HCEC 1CT (cell line): ENCODE measurements around the gene HACL1.
A peak's percentile ranks its signal among the peaks of the same experiment; 100 is the strongest.
"Not testable (repeated sequence)": the region's sequence is repeated elsewhere in the genome, so short reads cannot be mapped to it uniquely, and the experiment has no call there.

Experiments used
- DNase-seq: peaks from one replicate; pipeline ENCODE4 v3.0.0-alpha.2; 2017

Gene HACL1

DNA sequence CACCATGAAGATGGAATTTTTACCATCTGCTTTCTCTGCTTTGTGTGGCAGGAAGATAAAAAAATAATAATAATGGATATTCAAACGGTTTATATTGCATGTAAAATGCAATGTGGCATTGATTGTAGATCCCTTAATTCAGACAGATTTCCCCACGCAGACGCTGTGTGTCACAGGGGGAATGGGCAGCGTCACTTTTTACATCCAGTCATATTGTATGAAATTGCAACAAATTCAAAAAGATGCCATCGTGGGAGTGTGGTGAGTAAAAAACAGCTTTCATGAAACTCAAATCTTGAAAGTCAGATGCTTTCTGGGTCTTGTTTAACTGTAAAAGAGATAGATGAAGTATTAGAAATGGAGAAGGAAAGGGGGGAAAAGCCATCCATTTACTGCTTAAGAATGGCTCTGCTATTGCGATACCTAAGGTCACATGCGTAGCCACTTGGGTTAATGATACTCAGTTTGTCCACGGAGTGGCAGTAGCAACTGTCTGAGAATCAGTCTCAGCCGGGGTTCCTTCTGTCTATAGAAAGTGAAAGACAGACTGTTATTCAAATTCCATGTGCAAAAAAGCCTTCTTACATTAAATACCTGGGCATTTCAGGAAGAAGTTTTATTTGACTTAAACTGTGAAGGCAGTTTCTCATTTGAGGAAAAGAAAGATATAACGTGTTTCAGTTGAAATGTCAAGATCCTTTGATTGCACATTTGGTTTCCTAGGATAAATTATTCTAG is 28.7 kb upstream of the HACL1 start:
- peak; percentile 88 for DNase-seq

GRCh38 chr3:15628967-15629366 is 27.6 kb upstream of the HACL1 start:
- DNase-seq, result no peak

- DNase-seq, result no peak
These were observed 22.4 kb upstream of the HACL1 start for GRCh38 chr3:15623535-15624440.

DNA sequence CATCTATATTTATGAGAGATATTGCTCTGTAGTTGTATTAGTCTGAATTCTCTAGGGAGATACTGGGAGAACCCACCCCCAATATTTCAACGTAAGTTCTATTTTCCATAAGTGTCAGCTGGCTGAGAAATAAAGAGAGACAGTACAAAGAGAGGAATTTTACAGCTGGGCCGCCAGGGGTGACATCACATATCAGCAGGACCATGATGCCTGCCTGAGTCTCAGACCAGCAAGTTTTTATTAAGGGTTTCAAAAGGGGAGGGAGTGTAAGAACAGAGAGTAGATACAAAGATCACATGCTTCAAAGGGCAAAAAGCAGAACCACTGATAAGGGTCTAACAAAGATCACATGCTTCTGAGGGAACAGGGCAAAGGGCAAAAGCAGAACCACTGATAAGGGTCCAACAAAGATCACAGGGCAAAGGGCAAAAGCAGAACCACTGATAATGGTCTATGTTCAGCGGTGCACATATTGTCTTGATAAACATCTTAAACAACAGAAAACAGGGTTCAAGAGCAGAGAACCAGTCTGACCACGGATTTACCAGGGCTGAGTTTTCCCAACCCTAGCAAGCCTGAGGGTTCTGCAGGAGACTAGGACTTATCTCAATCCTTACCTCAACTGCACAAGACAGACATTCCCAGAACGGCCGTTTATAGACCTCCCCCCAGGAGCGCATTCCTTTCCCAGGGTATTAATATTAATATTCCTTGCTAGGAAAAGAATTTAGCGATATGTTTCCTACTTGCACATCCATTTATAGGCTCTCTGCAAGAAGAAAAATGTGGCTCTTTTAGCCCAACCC is 18.5 kb upstream of the HACL1 start:
- DNase-seq, result not testable (repeated sequence)

GRCh38 chr3:15616053-15616452 is 14.7 kb upstream of the HACL1 start:
- peak; percentile 59 for DNase-seq

DNA sequence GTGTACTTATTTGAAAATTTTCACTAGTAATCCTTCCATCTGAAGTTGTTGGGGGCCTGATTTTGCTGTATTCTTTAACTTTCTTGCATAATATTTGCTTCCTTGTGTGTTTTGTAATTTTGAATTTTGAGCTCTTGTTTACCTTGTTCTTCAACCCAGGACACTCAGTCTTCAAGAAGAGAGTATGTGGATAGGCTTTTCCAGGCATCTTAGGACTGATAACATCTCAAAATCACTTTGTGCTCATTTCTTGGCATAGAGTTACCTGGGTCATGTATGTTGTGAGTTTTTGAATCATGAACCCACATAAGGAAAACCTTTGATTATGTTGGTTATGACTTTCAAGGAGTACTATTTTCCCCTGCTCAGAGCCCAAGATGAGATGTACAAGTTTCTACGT is 13.6 kb upstream of the HACL1 start:
- DNase-seq, result no peak

GRCh38 chr3:15612001-15612400 is 10.6 kb upstream of the HACL1 start:
- no peak for DNase-seq

GRCh38 chr3:15611018-15611417 is 9.6 kb upstream of the HACL1 start:
- DNase-seq, result no peak

GRCh38 chr3:15610082-15610759 is 8.9 kb upstream of the HACL1 start:
- DNase-seq, result peak; percentile 66

GRCh38 chr3:15606434-15606891 is 5.1 kb upstream of the HACL1 start:
- DNase-seq, result no peak

DNA sequence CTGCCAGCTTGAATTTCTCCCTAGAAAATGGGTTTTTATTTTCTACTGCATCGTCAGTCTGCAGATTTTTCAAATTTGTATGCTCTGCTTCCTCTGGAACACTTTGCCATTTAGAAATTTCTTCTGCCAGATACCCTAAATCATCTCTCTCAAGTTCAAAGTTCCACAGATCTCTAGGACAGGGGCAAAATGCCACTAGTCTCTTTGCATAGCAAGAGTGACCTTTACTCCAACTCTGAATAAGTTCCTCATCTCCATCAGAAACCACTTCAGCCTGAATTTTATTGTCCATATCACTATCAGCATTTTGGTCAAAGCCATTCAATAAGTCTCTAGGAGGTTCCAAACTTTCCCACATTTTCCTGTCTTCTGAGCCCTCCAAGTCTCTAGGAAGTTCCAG is 3.2 kb upstream of the HACL1 start:
- DNase-seq, result not testable (repeated sequence)

GRCh38 chr3:15602816-15603215 is 1.4 kb upstream of the HACL1 start:
- not testable (repeated sequence) for DNase-seq

DNA sequence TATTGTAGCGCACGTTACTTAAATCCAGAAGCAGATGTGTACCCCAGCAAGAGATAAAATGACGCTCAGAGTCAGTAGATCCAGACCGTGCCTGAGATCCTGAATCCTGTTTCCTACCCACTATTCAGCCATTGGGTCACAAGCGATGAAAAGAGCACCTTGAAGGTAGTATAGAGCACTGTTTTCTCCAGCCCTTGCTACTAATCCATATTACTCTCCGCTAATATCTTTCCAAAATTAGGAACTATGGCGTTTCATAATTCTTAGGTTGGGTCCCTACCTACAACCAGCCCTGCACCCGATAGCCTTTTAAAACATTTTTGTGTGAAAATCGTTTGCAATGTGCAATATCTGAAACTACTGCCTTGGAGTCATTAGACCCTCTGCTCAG is 772 bp upstream of the HACL1 start:
- DNase-seq, result no peak

- peak; percentile 3 for DNase-seq
These were observed 347 bp downstream of the HACL1 start for GRCh38 chr3:15601046-15601398.

DNA sequence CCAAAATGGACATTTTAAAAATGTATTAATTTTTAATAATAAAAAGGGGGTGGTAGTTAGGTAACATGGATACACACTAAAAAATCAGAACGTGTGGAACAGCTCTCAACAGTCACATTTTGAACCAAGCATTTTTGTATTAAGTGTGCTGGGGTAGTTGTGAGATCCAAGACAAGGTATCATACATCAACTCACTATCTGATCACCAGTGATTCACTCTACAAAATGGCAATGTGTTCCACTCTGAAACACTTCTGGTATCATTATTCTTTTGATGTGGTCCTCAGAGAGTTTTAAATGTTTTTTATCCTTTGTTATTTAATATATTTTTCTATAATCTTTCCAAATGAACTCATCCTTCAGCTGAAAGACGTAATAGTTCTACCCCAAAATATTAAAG is 5.4 kb downstream of the HACL1 start:
- no peak for DNase-seq

DNA sequence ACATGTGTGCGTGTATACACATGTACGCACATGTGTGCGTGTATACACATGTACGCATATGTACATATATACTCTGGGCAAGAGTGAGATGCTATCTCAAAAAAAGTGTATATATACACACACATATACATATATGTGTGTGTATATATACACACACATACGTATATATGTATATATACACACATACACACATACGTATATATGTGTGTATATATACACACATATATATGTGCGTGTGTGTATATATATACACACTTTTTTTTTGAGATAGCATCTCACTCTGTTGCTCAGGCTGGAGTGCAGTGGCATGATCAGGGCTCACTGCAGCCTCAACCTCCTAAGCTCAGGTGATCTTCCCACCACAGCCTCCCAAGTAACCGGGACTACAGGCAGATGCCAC is 8.4 kb downstream of the HACL1 start:
- DNase-seq, result no peak

DNA sequence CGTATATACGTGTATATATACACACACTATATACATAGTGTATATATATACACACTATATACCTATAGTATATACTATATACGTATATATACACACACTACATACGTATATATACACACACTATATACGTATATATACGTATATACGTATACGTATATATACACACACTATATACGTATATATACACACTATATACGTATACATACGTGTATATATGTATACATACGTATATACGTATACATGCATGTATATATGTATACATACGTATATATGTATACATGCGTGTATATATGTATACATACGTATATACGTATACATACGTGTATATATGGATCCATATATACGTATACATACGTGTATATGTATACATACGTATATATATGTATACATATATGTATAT is 9.4 kb downstream of the HACL1 start:
- DNase-seq, result no peak

GRCh38 chr3:15591242-15591641 is 10.1 kb downstream of the HACL1 start:
- no peak for DNase-seq

- DNase-seq, result no peak
These were observed 16.1 kb downstream of the HACL1 start for GRCh38 chr3:15585111-15585845.

DNA sequence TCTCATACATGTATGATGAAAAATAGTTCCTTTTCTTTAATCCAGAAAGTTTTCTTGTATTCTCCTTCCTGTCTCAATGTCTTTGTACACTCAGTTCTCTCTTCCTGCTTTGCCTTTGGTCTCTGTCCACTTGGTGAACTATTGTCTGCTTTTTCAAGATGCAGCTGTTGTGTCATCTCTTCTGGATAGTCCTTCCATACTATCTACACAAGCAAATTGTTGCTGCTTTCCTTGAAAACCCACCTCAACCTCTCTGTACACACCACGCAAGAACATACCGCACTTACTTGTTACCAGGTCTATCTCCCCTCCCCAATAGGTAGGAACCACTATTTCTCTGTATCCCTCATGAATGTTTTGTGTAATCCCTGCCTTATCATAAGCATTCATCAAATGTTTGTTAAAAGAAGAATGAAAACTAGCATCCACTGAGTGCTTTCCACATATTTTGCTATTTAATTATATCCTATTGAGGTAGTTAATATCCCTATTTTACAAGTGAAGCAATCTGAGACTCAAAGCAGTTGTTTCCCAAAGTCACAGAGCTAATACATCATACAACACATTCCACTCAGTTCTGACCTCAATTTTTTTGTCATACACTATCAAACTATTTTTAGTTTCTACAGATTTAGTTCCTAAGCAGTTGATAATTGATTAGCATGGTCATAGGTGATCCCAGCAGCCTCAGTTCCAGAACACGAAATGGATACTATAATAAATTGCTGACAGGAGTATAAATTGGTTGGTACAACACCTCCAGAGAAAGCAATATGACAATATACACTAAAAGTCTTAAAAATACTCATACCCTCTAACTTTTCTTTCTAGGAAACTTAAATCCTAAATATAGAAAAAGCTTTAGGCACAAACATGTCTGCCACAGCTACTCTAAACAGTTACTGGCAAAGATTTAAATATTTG is 19.6 kb downstream of the HACL1 start:
- DNase-seq, result no peak

- peak; percentile 12 for DNase-seq
These were observed 22.3 kb downstream of the HACL1 start for GRCh38 chr3:15579051-15579450.
